ENCODE data around the gene TMOD3.

The TMOD3 gene

DNA sequence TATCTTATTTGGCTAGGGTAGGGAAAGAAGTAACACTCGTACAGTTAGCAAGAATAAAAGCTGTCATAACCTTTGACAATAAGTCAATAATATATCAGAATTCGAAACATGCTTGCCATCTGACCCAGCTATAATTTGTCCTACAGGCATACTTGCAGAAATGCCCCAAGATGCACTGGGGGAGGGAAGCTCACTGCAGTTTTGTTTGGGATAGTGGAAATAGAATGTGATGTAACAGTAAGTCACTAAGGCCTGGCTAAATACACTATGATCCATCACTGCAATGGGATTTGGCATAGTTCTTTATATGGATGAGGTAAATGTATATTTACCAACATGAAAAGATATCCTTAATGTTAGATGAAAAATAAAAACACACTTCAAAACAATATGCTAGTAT, 25.5 kb upstream of the TMOD3 start:
- TF ChIP-seq ZNF561 (tag by site-specific recombination; IDR thresholded peaks at IDR 0.05; ENCODE audit: borderline replicate concordance): no peak
- TF ChIP-seq PRDM1 (tag by site-specific recombination; IDR thresholded peaks at IDR 0.05): no peak
- TF ChIP-seq, protein P1, sequence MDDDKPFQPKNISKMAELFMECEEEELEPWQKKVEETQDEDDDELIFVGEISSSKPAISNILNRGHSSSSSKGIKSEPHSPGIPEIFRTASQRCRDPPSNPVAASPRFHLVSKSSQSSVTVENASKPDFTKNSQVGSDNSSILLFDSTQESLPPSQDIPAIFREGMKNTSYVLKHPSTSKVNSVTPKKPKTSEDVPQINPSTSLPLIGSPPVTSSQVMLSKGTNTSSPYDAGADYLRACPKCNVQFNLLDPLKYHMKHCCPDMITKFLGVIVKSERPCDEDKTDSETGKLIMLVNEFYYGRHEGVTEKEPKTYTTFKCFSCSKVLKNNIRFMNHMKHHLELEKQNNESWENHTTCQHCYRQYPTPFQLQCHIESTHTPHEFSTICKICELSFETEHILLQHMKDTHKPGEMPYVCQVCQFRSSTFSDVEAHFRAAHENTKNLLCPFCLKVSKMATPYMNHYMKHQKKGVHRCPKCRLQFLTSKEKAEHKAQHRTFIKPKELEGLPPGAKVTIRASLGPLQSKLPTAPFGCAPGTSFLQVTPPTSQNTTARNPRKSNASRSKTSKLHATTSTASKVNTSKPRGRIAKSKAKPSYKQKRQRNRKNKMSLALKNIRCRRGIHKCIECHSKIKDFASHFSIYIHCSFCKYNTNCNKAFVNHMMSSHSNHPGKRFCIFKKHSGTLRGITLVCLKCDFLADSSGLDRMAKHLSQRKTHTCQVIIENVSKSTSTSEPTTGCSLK (tag by site-specific recombination; IDR thresholded peaks at IDR 0.05): no peak
- TF ChIP-seq ZNF544 (tag by site-specific recombination; IDR thresholded peaks at IDR 0.05): no peak
- TF ChIP-seq ZNF621 (tag by site-specific recombination; IDR thresholded peaks at IDR 0.05): no peak
- TF ChIP-seq, protein P2, sequence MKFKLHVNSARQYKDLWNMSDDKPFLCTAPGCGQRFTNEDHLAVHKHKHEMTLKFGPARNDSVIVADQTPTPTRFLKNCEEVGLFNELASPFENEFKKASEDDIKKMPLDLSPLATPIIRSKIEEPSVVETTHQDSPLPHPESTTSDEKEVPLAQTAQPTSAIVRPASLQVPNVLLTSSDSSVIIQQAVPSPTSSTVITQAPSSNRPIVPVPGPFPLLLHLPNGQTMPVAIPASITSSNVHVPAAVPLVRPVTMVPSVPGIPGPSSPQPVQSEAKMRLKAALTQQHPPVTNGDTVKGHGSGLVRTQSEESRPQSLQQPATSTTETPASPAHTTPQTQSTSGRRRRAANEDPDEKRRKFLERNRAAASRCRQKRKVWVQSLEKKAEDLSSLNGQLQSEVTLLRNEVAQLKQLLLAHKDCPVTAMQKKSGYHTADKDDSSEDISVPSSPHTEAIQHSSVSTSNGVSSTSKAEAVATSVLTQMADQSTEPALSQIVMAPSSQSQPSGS (tag by site-specific recombination; IDR thresholded peaks at IDR 0.05; ENCODE audit: low read depth): no peak
- TF ChIP-seq KLF10 (tag by site-specific recombination; IDR thresholded peaks at IDR 0.05): no peak
- TF ChIP-seq ZNF350 (tag by site-specific recombination; IDR thresholded peaks at IDR 0.05): no peak
- no peak for TF ChIP-seq ZNF701 (tag by site-specific recombination; IDR thresholded peaks at IDR 0.05)
- TF ChIP-seq, protein P3, sequence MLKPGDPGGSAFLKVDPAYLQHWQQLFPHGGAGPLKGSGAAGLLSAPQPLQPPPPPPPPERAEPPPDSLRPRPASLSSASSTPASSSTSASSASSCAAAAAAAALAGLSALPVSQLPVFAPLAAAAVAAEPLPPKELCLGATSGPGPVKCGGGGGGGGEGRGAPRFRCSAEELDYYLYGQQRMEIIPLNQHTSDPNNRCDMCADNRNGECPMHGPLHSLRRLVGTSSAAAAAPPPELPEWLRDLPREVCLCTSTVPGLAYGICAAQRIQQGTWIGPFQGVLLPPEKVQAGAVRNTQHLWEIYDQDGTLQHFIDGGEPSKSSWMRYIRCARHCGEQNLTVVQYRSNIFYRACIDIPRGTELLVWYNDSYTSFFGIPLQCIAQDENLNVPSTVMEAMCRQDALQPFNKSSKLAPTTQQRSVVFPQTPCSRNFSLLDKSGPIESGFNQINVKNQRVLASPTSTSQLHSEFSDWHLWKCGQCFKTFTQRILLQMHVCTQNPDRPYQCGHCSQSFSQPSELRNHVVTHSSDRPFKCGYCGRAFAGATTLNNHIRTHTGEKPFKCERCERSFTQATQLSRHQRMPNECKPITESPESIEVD (tag by site-specific recombination; IDR thresholded peaks at IDR 0.05): no peak
- TF ChIP-seq, protein P4, sequence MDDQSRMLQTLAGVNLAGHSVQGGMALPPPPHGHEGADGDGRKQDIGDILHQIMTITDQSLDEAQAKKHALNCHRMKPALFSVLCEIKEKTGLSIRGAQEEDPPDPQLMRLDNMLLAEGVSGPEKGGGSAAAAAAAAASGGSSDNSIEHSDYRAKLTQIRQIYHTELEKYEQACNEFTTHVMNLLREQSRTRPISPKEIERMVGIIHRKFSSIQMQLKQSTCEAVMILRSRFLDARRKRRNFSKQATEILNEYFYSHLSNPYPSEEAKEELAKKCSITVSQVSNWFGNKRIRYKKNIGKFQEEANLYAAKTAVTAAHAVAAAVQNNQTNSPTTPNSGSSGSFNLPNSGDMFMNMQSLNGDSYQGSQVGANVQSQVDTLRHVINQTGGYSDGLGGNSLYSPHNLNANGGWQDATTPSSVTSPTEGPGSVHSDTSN (CRISPR knock-in tag; IDR thresholded peaks at IDR 0.05): no peak
- TF ChIP-seq ZNF175 (tag by site-specific recombination; IDR thresholded peaks at IDR 0.05): no peak
- Histone ChIP-seq H3K4me3 (ENCODE audit: low read depth, low read length) (no peak overlapping the region), H3K9me3 (ENCODE audit: control insufficient read depth, insufficient read depth, low read depth, low read length) (no peaks in the 10 kb centered on the region), H3K36me3 (ENCODE audit: control insufficient read depth in 2 of 2, insufficient read depth in 1 of 2, low read length in 2 of 2) (peaks cover 0 to 14% of the 10 kb centered on the region in 2 experiments; a peak in 1 of 3 replicates), H3K4me1 (ENCODE audit: control insufficient read depth, insufficient read depth, low read length) (no peaks in the 10 kb centered on the region), H3K27ac (ENCODE audit: extremely low read depth, low read depth, low read length) (no peak overlapping the region)
- ChIA-PET POLR2A (no interaction called here), CTCF (no interaction called here)

DNA sequence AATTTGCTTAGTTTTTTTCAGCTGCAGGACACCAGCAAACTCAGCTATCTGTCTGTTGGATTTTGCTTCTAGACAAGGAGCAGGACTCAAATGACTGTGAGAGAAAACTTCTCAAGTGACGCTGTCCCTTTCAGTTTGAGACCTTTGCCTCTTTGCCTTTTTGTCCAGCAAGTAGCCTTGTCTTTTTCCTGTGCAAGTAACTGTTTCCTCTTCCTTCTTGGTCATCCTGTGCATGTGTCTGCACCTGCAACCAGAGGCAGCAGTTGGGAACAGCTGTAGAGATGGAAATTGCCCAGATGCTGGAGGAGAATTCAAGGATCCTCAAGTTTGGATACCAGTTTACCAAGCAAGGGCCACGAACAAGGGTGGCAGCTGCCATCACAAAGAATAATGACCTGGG, 23.3 kb upstream of the TMOD3 start:
- ChIA-PET CTCF (interaction anchor here (0.6 kb wide), 1 partner anchor 277 kb away, joined by 3 read pairs; no protein-coding TSS in a partner anchor), POLR2A (no interaction called here)
- Histone ChIP-seq H3K27ac (ENCODE audit: extremely low read depth, low read depth, low read length) (no peak overlapping the region), H3K36me3 (ENCODE audit: control insufficient read depth in 2 of 2, insufficient read depth in 1 of 2, low read length in 2 of 2) (peaks cover 0 to 13% of the 10 kb centered on the region in 2 experiments; a peak in 1 of 3 replicates), H3K4me1 (ENCODE audit: control insufficient read depth, insufficient read depth, low read length) (no peaks in the 10 kb centered on the region), H3K4me3 (ENCODE audit: low read depth, low read length) (no peak overlapping the region), H3K9me3 (ENCODE audit: control insufficient read depth, insufficient read depth, low read depth, low read length) (no peaks in the 10 kb centered on the region)
- TF ChIP-seq ZNF174 (tag by site-specific recombination; IDR thresholded peaks at IDR 0.05): no peak
- TF ChIP-seq, protein P5, sequence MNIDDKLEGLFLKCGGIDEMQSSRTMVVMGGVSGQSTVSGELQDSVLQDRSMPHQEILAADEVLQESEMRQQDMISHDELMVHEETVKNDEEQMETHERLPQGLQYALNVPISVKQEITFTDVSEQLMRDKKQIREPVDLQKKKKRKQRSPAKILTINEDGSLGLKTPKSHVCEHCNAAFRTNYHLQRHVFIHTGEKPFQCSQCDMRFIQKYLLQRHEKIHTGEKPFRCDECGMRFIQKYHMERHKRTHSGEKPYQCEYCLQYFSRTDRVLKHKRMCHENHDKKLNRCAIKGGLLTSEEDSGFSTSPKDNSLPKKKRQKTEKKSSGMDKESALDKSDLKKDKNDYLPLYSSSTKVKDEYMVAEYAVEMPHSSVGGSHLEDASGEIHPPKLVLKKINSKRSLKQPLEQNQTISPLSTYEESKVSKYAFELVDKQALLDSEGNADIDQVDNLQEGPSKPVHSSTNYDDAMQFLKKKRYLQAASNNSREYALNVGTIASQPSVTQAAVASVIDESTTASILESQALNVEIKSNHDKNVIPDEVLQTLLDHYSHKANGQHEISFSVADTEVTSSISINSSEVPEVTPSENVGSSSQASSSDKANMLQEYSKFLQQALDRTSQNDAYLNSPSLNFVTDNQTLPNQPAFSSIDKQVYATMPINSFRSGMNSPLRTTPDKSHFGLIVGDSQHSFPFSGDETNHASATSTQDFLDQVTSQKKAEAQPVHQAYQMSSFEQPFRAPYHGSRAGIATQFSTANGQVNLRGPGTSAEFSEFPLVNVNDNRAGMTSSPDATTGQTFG (tag by site-specific recombination; IDR thresholded peaks at IDR 0.05; ENCODE audit: borderline replicate concordance): no peak
- TF ChIP-seq, protein P6, sequence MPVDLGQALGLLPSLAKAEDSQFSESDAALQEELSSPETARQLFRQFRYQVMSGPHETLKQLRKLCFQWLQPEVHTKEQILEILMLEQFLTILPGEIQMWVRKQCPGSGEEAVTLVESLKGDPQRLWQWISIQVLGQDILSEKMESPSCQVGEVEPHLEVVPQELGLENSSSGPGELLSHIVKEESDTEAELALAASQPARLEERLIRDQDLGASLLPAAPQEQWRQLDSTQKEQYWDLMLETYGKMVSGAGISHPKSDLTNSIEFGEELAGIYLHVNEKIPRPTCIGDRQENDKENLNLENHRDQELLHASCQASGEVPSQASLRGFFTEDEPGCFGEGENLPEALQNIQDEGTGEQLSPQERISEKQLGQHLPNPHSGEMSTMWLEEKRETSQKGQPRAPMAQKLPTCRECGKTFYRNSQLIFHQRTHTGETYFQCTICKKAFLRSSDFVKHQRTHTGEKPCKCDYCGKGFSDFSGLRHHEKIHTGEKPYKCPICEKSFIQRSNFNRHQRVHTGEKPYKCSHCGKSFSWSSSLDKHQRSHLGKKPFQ (tag by site-specific recombination; IDR thresholded peaks at IDR 0.05): no peak
- TF ChIP-seq ZNF621 (tag by site-specific recombination; IDR thresholded peaks at IDR 0.05): no peak
- TF ChIP-seq ZNF561 (tag by site-specific recombination; IDR thresholded peaks at IDR 0.05; ENCODE audit: borderline replicate concordance): no peak

Measured in HEK293 (cell line).